ENCODE results near the gene CELSR3. TPM values are rescaled to one million over a fixed set of nuclear protein-coding genes. Genes with fewer than 3 reads are reported as not detected.

CELSR3 gene
- total and polyA plus RNA-seq, 9 donors = 0.23 to 3.4 (median 0.69) TPM

- intact Hi-C loops (cut with DNase I) = no loop called here
- no peaks in the 10 kb centered on the region for H3K36me3 ChIP-seq
- TF ChIP-seq POLR2A (IDR thresholded peaks at IDR 0.05) = no peak
- TF ChIP-seq CTCF (IDR thresholded peaks at IDR 0.05) = no peak
- no peak for TF ChIP-seq EP300 (IDR thresholded peaks at IDR 0.05)
- 91 to 95% (median 91%) methylated on average over 8 of the region's 8 CpGs for WGBS, 3 donors
- H3K9me3 ChIP-seq = no peaks in the 10 kb centered on the region
- H3K27ac ChIP-seq = no peak overlapping the region
- no peak overlapping the region for H3K4me3 ChIP-seq
- no peak for DNase-seq
- H3K27me3 ChIP-seq = no peaks in the 10 kb centered on the region
- no peaks in the 10 kb centered on the region for H3K4me1 ChIP-seq (ENCODE audit: insufficient read depth)
These were observed 32.3 kb downstream of the CELSR3 start for GRCh38 chr3:48630407-48630806.

- DNase-seq = no peak
- no peaks in the 10 kb centered on the region for H3K27me3 ChIP-seq
- TF ChIP-seq EP300 (IDR thresholded peaks at IDR 0.05) (no peak), CTCF (IDR thresholded peaks at IDR 0.05) (no peak), POLR2A (IDR thresholded peaks at IDR 0.05) (no peak)
- intact Hi-C loops (cut with DNase I) = no loop called here
- no peak overlapping the region for H3K27ac ChIP-seq
- WGBS, 3 donors = 94 to 96% (median 95%) methylated on average over 12 of the region's 12 CpGs
- no peaks in the 10 kb centered on the region for H3K4me1 ChIP-seq (ENCODE audit: insufficient read depth)
- H3K9me3 ChIP-seq = no peaks in the 10 kb centered on the region
- no peaks in the 10 kb centered on the region for H3K36me3 ChIP-seq
- no peak overlapping the region for H3K4me3 ChIP-seq
These were observed 32.8 kb downstream of the CELSR3 start for GRCh38 chr3:48629894-48630293.

- TF ChIP-seq CTCF (IDR thresholded peaks at IDR 0.05) = no peak
- TF ChIP-seq POLR2A (IDR thresholded peaks at IDR 0.05) = no peak
- TF ChIP-seq EP300 (IDR thresholded peaks at IDR 0.05) = no peak
- intact Hi-C loops (cut with DNase I) = no loop called here
- WGBS, 3 donors = 74 to 82% (median 78%) methylated on average over 13 of the region's 13 CpGs
- H3K9me3 ChIP-seq = no peaks in the 10 kb centered on the region
- no peaks in the 10 kb centered on the region for H3K4me1 ChIP-seq (ENCODE audit: insufficient read depth)
- no peaks in the 10 kb centered on the region for H3K36me3 ChIP-seq
- no peak overlapping the region for H3K4me3 ChIP-seq
- no peak overlapping the region for H3K27ac ChIP-seq
- DNase-seq = no peak
- no peaks in the 10 kb centered on the region for H3K27me3 ChIP-seq
These were observed 34.2 kb downstream of the CELSR3 start for GRCh38 chr3:48628277-48629017.

GRCh38 chr3:48625600-48625999 lies 37.1 kb downstream of the CELSR3 start:
- 85 to 90% (median 87%) methylated on average over 6 of the region's 6 CpGs for WGBS, 3 donors
- H3K9me3 ChIP-seq = no peaks in the 10 kb centered on the region
- TF ChIP-seq CTCF (IDR thresholded peaks at IDR 0.05) (no peak), POLR2A (IDR thresholded peaks at IDR 0.05) (no peak), EP300 (IDR thresholded peaks at IDR 0.05) (no peak)
- no peaks in the 10 kb centered on the region for H3K36me3 ChIP-seq
- no peaks in the 10 kb centered on the region for H3K27me3 ChIP-seq
- H3K4me3 ChIP-seq = no peak overlapping the region
- no peak for DNase-seq
- no peak overlapping the region for H3K27ac ChIP-seq
- intact Hi-C loops (cut with DNase I) = no loop called here
- no peaks in the 10 kb centered on the region for H3K4me1 ChIP-seq (ENCODE audit: insufficient read depth)

Data from ovary (tissue), 9 donors.